Cardiac fibroblast (primary cell): ENCODE measurements around the gene MUCL3.
"Not testable (repeated sequence)": the region's sequence is repeated elsewhere in the genome, so short reads cannot be mapped to it uniquely, and the experiment has no call there.

Experiments
- DNase-seq, 2 donors: peaks; one replicate each; pipeline versions ENCODE4 v3.0.0 to v3.0.0-alpha.2; 2010; ENCODE audit warnings: low read depth in 2 of 2
- H3K4me3 ChIP-seq, 2 donors: replicated peaks in 1 of 2; 1 replicate in 1 of 2; 2 replicates in 1 of 2; pipeline ENCODE4 v1.5.1; 2011; ENCODE audit warnings: low read depth in 2 of 2, low read length in 2 of 2, mild to moderate bottlenecking in 2 of 2, moderate library complexity in 1 of 2
- CTCF ChIP-seq: IDR thresholded peaks from one replicate; pipeline ENCODE4 v1.5.1; 2011; ENCODE audit warnings: low read depth, mild to moderate bottlenecking, low read length, inconsistent platforms

Gene MUCL3

DNA sequence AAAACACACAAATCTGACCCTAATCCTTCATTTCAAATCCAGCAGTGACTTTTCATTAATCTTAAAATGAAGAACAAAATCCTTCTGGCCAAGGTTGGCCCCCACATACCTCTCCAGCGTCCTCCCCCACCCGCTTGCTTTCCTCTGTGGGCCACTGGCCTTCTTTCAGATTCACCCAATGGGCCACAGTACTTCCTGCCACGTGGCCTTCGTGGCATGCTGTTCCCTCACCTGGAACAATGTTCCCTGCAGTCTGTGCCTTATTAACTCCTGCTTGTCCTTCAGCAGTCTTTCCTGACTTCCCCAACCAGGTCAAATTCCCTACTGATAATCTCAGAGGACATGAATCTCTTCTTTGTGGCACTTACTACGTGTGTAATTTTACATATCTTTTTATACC lies 38.1 kb upstream of the MUCL3 start:
- no peak for TF ChIP-seq CTCF
- DNase-seq = no peak
- H3K4me3 ChIP-seq = no peak overlapping the region

DNA sequence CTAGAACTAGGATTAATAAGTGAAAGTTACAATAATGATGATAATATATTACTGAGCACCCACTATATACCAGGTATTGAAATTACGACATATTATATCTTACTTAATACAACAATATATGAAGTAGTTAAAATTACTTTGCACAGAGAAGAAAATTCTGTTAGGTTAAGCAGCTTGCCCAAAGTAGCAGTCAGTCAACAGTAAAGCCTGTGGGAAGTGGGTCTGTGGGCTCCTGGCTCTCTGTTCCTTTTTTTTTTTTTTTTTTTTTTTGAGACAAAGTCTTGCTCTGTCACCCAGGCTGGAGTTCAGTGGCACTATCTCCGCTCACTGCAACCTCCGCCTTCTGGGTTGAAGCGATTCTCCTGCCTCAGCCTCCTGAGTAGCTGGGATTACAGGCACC lies 37.5 kb upstream of the MUCL3 start:
- no peak for TF ChIP-seq CTCF
- no peak for DNase-seq
- H3K4me3 ChIP-seq = no peak overlapping the region

DNA sequence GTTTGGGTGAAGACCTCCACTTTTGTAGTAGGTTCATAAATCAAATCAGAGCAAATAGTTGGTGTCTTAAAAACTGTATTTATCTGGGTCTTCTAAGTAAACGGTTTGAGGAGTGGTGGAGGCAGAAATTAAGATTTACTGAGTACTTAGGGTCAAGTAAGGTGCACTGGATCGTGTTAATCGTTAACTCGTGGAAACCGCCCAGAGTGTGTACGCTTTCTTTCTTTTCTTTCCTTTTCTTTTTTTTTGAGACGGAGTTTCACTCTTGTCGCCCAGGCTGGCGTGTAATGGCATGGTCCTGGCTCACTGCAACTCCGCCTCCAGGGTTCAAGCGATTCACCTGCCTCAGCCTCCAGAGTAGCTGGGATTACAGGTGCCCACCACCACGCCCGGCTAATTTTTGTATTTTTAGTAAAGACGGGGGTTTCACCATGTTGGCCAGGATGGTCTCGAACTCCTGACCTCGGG lies 33.4 kb upstream of the MUCL3 start:
- H3K4me3 ChIP-seq = peak overlapping the region; percentile 89 to 95
- not testable (repeated sequence) for DNase-seq

GRCh38 chr6:30907758-30908591 lies 32.8 kb upstream of the MUCL3 start, which contains the start of gene GTF2H4:
GTF2H4 (plus strand) TSS chr6:30908207.
- peak within 1 kb of the TSS; percentile 89 to 95 for H3K4me3 ChIP-seq
- no peak for TF ChIP-seq CTCF
- peak; percentile 99 to 100 for DNase-seq

- no peak for TF ChIP-seq CTCF
- peak overlapping the region; percentile 89 to 95 for H3K4me3 ChIP-seq
- no peak for DNase-seq
Observed at GRCh38 chr6:30908700-30909099, 32.1 kb upstream of the MUCL3 start.

- not testable (repeated sequence) for DNase-seq, H3K4me3 ChIP-seq
Observed at GRCh38 chr6:30910473-30910872, 30.3 kb upstream of the MUCL3 start.

GRCh38 chr6:30912746-30913520 lies 27.8 kb upstream of the MUCL3 start:
- no peak overlapping the region for H3K4me3 ChIP-seq
- no peak for TF ChIP-seq CTCF
- DNase-seq = no peak
